PC-3 (cell line): ENCODE data around the gene FAM120AOS.

ENCODE experiments used
- EZH2 ChIP-seq: fragments of 300-600 bp; sonication (generic); IDR thresholded peaks from one replicate; pipeline ENCODE4 v1.6.1; 2017; ENCODE audit warnings: antibody characterized with exemption, mild to moderate bottlenecking, low read length; ENCODE audit not compliant: unreplicated experiment
- EZH2phosphoT487 ChIP-seq: fragments of 300-600 bp; sonication (generic); IDR thresholded peaks from 2 replicates; pipeline ENCODE4 v1.6.1; 2018; ENCODE audit warnings: mild to moderate bottlenecking, antibody characterized with exemption, low read length, borderline replicate concordance
- TF ChIP-seq, protein P1 (sequence below): fragments of 300-600 bp; sonication (generic); conservative IDR thresholded peaks from 2 replicates; pipeline ENCODE4 v1.5.1; 2017; ENCODE audit warnings: antibody characterized with exemption, low read depth, mild to moderate bottlenecking, low read length

DNA sequence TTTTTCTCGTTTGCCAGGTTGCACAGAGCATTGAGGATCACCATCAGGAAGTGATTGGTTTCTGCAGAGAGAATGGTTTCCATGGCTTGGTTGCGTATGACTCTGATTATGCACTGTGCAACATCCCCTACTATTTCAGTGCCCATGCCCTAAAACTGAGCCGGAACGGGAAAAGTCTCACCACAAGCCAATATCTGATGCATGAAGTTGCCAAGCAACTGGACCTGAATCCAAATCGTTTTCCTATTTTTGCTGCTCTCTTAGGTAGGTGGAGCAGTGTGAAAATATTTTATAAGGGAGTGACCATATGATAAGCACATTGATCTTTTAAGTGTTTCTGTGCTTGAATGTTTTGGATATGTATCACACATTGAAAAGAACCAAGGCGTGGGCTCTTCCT is 17.7 kb upstream of the FAM120AOS start:
- TF ChIP-seq, protein P1, sequence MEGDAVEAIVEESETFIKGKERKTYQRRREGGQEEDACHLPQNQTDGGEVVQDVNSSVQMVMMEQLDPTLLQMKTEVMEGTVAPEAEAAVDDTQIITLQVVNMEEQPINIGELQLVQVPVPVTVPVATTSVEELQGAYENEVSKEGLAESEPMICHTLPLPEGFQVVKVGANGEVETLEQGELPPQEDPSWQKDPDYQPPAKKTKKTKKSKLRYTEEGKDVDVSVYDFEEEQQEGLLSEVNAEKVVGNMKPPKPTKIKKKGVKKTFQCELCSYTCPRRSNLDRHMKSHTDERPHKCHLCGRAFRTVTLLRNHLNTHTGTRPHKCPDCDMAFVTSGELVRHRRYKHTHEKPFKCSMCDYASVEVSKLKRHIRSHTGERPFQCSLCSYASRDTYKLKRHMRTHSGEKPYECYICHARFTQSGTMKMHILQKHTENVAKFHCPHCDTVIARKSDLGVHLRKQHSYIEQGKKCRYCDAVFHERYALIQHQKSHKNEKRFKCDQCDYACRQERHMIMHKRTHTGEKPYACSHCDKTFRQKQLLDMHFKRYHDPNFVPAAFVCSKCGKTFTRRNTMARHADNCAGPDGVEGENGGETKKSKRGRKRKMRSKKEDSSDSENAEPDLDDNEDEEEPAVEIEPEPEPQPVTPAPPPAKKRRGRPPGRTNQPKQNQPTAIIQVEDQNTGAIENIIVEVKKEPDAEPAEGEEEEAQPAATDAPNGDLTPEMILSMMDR, result no peak
- no peak for TF ChIP-seq EZH2
- TF ChIP-seq EZH2phosphoT487, result no peak
